Stomach (tissue), 9 donors: Measurements from ENCODE around the gene STOX1. TPM values are rescaled to one million over a fixed set of nuclear protein-coding genes. Genes with fewer than 3 reads are reported as not detected.

Experiments used
- DNase-seq, 2 donors: peaks; one replicate each; pipeline versions ENCODE4 v3.0.0 to v3.0.0-alpha.2; 2013 to 2019
- H3K27ac ChIP-seq, 5 donors: fragments of 200-600 bp in 4 of 5; sonication (generic) in 4 of 5; one replicate each; pipeline ENCODE4 v1.5.1; 2013 to 2019; ENCODE audit warnings: mild to moderate bottlenecking in 1 of 5, moderate library complexity in 1 of 5
- H3K27me3 ChIP-seq, 3 donors: fragments of 200-600 bp; sonication (generic); one replicate each; pipeline ENCODE4 v1.5.1; 2017 to 2019; ENCODE audit warnings: mixed run types in 1 of 3
- H3K36me3 ChIP-seq, 4 donors: fragments of 200-600 bp; sonication (generic); 1 replicate in 3 of 4; 2 replicates in 1 of 4; pipeline ENCODE4 v1.5.1; 2016 to 2019
- H3K4me1 ChIP-seq, 4 donors: fragments of 200-600 bp; sonication (generic); one replicate each; pipeline ENCODE4 v1.5.1; 2016 to 2019
- H3K4me3 ChIP-seq, 4 donors: fragments of 200-600 bp; sonication (generic) in 3 of 4; one replicate each; pipeline ENCODE4 v1.5.1; 2016 to 2019; ENCODE audit warnings: mild to moderate bottlenecking in 1 of 4
- H3K9me3 ChIP-seq, 4 donors: fragments of 200-600 bp; sonication (generic); one replicate each; pipeline ENCODE4 v1.5.1; 2016 to 2019
- EP300 ChIP-seq: sonication (generic); formaldehyde crosslinking; IDR thresholded peaks from one replicate; pipeline ENCODE4 v1.6.1; 2017; ENCODE audit warnings: antibody characterized with exemption
- POLR2A ChIP-seq, 4 donors: fragments of 450-650 bp; IDR thresholded peaks; one replicate each; pipeline ENCODE4 v1.6.1; 2016; ENCODE audit warnings: antibody characterized with exemption in 4 of 4, control low read depth in 2 of 4, mild to moderate bottlenecking in 1 of 4, moderate library complexity in 1 of 4
- POLR2AphosphoS5 ChIP-seq, 3 donors: sonication (generic); formaldehyde crosslinking; IDR thresholded peaks; one replicate each; pipeline ENCODE4 v1.6.1; 2016; ENCODE audit warnings: antibody characterized with exemption in 3 of 3
- WGBS, 5 donors: extraction: QIAGEN DNeasy Blood & Tissue Kit in 3 of 5; methylation state at CpG; one replicate each; pipeline versions ENCODE4 v1.1.5 to v1.1.7; 2013 to 2018; 5-methylcytosine and 5-hydroxymethylcytosine counted together
- intact Hi-C: fragments of 100-400 bp; cut with DNase I; formaldehyde crosslinking; loops from one replicate; pipeline ENCODE4 v1.15.1; 2023; ENCODE audit warnings: low total_unique reads
- polyA plus RNA-seq, 3 donors: library from polyadenylated mRNA; stranded (reverse); fragments of 200-250 nt; gene quantifications; one replicate each; pipeline ENCODE4 v1.2.3, GENCODE V29; 2013
- total RNA-seq, 5 donors: library from RNA; depleted of rRNA; stranded (reverse); fragments of >200 nt; gene quantifications; one replicate each; pipeline versions ENCODE4 v1.1.0 to v1.2.3, GENCODE V29; 2014 to 2016
- TF ChIP-seq, protein P1 (sequence below), 7 experiments: fragments of 450-650 bp in 4 of 7; fragments of 200-600 bp in 3 of 7; sonication (generic) in 3 of 7; IDR thresholded peaks; one replicate each; pipeline ENCODE4 v1.5.1; 2016 to 2019; ENCODE audit warnings: antibody characterized with exemption in 7 of 7, control low read depth in 2 of 7, mild to moderate bottlenecking in 1 of 7
- donor health status: healthy with polysubstance abuse.
- donor health status: Bipolar disorder and iron deficiency.
- donor health status: healthy.

STOX1 gene
- total and polyA plus RNA-seq, 8 donors = 1.2 to 13.8 (median 3.4) TPM

DNA sequence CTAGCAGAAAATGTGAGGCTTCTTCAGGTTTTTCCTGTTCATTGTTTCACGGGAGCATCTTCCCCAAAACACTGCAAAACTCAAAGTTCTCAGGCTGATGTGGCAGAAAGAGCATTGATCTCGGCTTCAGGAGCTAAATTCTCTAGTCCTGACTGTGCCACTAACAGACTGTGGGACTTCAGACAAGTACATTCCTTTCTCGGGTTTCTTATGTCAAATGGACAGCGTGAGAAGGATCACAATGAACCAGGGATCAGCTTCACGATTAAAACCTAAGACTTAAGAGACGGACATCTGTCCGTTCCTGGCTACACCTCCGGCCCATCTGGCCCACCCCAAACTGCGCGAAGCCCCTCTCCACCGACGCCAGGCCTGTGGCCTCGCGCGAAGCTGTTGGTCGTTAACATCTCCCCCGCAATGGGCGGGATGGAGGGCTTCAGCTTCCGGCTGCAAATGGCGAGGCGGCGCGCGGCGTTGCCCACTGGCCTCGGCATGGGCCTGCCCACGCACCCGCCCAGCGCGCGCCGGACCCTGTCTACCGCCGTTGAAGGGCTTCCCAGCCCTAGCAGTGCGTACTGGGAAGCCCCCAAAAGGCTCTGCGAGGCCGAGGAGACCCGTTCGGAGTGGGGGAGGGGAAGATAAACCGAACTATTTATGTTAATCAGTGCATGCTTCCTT is 73.2 kb downstream of the STOX1 start:
- intact Hi-C loops = no loop called here
- Histone ChIP-seq H3K27me3 (no peaks in the 10 kb centered on the region), H3K4me1 (peaks cover 17 to 42% (median 28%) of the 10 kb centered on the region in 4 donors), H3K9me3 (no peaks in the 10 kb centered on the region), H3K27ac (peak overlapping the region; percentile 98 to 100 (median 99)), H3K4me3 (peak overlapping the region; percentile 72 to 91 (median 82)), H3K36me3 (no peaks in the 10 kb centered on the region)
- TF ChIP-seq, protein P1, sequence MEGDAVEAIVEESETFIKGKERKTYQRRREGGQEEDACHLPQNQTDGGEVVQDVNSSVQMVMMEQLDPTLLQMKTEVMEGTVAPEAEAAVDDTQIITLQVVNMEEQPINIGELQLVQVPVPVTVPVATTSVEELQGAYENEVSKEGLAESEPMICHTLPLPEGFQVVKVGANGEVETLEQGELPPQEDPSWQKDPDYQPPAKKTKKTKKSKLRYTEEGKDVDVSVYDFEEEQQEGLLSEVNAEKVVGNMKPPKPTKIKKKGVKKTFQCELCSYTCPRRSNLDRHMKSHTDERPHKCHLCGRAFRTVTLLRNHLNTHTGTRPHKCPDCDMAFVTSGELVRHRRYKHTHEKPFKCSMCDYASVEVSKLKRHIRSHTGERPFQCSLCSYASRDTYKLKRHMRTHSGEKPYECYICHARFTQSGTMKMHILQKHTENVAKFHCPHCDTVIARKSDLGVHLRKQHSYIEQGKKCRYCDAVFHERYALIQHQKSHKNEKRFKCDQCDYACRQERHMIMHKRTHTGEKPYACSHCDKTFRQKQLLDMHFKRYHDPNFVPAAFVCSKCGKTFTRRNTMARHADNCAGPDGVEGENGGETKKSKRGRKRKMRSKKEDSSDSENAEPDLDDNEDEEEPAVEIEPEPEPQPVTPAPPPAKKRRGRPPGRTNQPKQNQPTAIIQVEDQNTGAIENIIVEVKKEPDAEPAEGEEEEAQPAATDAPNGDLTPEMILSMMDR (IDR thresholded peaks at IDR 0.05) = no peak
- TF ChIP-seq POLR2AphosphoS5 (IDR thresholded peaks at IDR 0.05) = peak in 2 of 3 donors; percentile 39 to 52
- DNase-seq = no peak
- WGBS, 5 donors = 4 to 18% (median 5%) methylated on average over 10 to 40 of the region's 40 CpGs

DNA sequence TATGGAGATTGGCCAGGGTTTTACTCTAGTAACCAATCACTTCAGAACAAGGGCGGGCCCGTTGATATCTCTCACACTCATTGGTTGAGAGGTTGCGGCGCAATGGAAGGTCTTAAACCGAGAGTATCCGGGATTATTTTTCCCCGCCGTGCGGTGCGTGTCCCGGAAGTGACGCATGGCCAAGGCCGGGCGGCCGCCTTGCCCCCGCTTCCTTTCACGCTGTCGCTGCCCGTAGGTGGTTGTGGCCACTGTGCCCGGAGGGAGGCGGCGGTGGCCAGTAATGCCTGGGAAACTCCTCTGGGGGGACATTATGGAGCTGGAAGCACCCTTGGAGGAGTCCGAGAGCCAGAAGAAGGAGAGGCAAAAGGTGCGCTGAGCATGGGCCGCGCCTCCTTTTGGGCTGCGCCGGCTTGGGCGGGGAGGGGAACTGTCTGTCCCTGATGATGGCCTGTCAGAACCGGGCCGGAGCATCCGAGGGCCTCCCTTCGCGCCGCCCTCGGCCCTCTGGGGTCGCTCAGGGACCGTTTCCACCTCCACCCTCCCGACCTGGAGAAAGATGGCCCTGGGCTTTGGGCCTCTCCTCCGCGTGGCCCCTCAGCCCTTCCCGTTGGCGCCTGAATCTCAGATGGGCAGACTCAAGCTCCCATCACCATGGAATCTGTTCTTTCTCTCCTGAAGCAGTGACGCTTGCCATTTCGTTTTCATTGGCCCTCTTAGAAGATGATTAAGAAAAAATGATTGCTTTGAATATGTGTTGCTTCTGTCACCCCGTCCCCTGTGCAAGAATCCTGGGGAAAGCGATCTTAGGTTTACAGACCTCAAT is 74.0 kb downstream of the STOX1 start, which contains the start of gene DDX50:
Gene DDX50 (plus strand): TSS at position 211 of the 823 bp plus-strand sequence. CDS start 70 bp downstream, at position 281.
- 0 to 1% (median 0%) methylated on average over 36 to 47 of the region's 47 CpGs for WGBS, 5 donors
- no peak for TF ChIP-seq EP300
- TF ChIP-seq, protein P1 (IDR thresholded peaks at IDR 0.05) = peak in 2 of 7 experiments; percentile 8 to 32
- peak in 2 of 4 donors; percentile 31 to 56 for TF ChIP-seq POLR2A (IDR thresholded peaks at IDR 0.05)
- peak; percentile 92 to 94 (median 93) for TF ChIP-seq POLR2AphosphoS5 (IDR thresholded peaks at IDR 0.05)
- Histone ChIP-seq H3K27me3 (no peaks in the 10 kb centered on the region), H3K36me3 (peaks cover 0 to under 1% (median 0%) of the 10 kb centered on the region in 4 donors), H3K4me3 (peak within 1 kb of the TSS; percentile 72 to 91 (median 82)), H3K27ac (peak within 1 kb of the TSS; percentile 98 to 100 (median 99)), H3K4me1 (peaks cover 17 to 46% (median 28%) of the 10 kb centered on the region in 4 donors), H3K9me3 (no peaks in the 10 kb centered on the region)
- DNase-seq = peak; percentile 98 to 99
- intact Hi-C loops = no loop called here

DNA sequence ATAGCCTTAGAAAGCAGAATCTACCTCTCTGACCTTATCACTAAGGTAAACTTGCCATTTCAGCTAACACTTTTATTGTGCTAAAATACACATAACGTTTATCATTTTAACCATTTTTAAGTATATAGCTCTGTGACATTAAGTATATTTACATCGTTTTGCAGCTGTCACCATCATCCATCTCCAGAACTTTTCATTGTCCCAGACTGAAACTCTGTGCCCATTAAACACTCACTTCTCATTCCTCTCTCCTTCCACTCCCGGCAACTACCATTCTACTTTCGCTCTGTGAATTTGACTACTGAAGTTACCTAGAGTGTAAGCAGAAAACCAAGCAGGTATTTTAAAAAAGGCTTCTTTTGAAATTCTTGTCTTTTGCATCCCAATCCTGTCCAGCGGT is 75.1 kb downstream of the STOX1 start:
- H3K4me1 ChIP-seq = peaks cover 17 to 46% (median 30%) of the 10 kb centered on the region in 4 donors
- TF ChIP-seq POLR2A (IDR thresholded peaks at IDR 0.05) (no peak), EP300 (no peak), POLR2AphosphoS5 (IDR thresholded peaks at IDR 0.05) (no peak)
- TF ChIP-seq, protein P1 (IDR thresholded peaks at IDR 0.05) = no peak
- intact Hi-C loops = no loop called here
- WGBS, 5 donors = 40 to 53% (median 46%) methylated on average over 5 of the region's 5 CpGs
- H3K27ac ChIP-seq = peak overlapping the region in 1 of 5 donors; percentile 100
- peaks cover 2 to 10% (median 9%) of the 10 kb centered on the region in 4 donors for H3K36me3 ChIP-seq
- peak overlapping the region in 2 of 4 donors; percentile 72 to 80 for H3K4me3 ChIP-seq
- H3K9me3 ChIP-seq = no peaks in the 10 kb centered on the region
- H3K27me3 ChIP-seq = no peaks in the 10 kb centered on the region
- DNase-seq = no peak

DNA sequence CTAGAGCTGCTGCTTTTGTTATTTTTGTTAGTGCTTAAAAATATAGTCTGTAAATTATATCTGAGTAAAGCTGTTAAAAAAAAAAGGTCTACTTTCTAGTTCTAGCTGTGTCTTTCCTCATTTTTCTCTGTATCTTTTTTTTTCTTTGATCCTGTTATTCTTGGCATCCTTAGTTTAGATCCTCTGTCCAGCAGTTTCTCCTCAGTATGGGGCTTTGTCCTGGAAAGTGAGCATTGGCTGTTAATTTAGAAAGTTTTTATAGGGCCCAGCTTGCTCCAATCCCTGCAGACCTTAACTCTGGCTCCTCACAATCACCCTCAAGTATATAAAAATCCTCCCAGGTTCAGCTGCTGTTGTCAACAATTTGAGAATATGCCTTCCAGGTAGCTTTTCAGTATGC is 97.3 kb downstream of the STOX1 start:
- Histone ChIP-seq H3K4me1 (peaks cover 0 to 7% (median 3%) of the 10 kb centered on the region in 4 donors), H3K27me3 (no peaks in the 10 kb centered on the region), H3K36me3 (peaks cover 0 to 75% (median 62%) of the 10 kb centered on the region in 4 donors)

More for the DNA sequence above, 97.3 kb downstream of the STOX1 start:
- H3K9me3 ChIP-seq = no peaks in the 10 kb centered on the region
- H3K27ac ChIP-seq = no peak overlapping the region
- intact Hi-C loops = no loop called here
- no peak for DNase-seq
- TF ChIP-seq POLR2A (IDR thresholded peaks at IDR 0.05) (no peak), EP300 (no peak), POLR2AphosphoS5 (IDR thresholded peaks at IDR 0.05) (no peak)
- TF ChIP-seq, protein P1 (IDR thresholded peaks at IDR 0.05) = no peak
- H3K4me3 ChIP-seq = no peak overlapping the region
